Measurements from ENCODE around the gene ZNF22.

The ZNF22 gene

GRCh38 chr10:45000752-45001380 lies at the start of gene ZNF22:
TSS of gene ZNF22 (plus strand) at chr10:45000923. CDS start at chr10:45003369, 2,446 bp downstream.
- peak; percentile 62 for DNase-seq

DNA sequence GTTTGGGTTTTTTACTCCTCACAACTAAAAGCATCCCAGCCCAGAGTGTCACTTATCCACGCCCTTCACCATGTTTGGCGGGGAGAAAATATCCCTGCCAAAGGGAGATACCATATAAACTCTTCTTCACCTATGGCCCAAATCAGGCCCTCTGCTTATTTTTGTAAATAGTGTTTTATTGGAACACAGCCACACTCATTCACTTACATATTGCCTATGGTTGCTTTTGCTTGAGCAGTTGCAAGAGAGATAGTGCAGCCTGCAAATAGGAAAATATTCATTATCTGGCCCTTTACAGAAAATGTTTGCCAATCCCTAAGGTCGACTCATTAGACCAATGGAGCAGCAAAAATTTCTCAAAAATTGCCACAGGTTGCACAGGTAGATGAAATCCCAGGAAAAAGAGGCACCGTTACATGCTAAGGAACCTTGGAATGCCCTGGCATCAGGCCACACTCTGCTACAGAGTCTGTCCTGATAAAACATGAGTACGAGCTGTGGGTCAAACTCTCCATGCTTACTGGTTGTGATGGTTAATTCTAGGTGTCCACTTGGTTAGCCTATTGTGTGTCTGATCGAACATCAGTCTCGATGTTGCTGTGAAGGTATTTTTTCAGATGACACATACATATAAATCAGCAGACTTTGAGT lies 49.0 kb upstream of the ZNF22 start:
- DNase-seq = no peak

- no peak for DNase-seq
Observed at GRCh38 chr10:44952779-44953231, 47.9 kb upstream of the ZNF22 start.

- DNase-seq = no peak
Observed at GRCh38 chr10:44954042-44954441, 46.7 kb upstream of the ZNF22 start.

- no peak for DNase-seq
Observed at GRCh38 chr10:44954962-44955361, 45.8 kb upstream of the ZNF22 start.

- DNase-seq = no peak
Observed at GRCh38 chr10:44955413-44956070, 45.2 kb upstream of the ZNF22 start.

DNA sequence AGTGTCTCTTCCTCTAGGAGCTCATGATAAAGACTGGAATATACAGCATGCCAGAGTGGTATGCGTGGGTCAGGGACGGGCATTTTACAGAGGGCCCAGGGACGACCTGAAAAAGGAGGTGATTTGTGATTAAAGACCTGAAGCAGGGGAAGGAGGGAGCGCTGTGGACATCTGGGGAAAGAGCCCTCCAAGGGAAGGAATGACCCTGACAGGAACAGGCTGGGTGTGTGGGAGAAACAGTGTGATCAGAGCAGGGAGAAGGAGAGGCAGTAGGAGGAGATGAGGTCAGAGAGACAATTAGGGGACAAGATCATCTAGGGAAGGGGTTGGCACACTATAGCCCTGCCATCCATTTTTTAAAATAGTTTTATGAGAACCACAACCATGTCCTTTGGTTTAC lies 44.5 kb upstream of the ZNF22 start:
- DNase-seq = no peak

GRCh38 chr10:44956717-44957706 lies 43.7 kb upstream of the ZNF22 start:
- DNase-seq = no peak

DNA sequence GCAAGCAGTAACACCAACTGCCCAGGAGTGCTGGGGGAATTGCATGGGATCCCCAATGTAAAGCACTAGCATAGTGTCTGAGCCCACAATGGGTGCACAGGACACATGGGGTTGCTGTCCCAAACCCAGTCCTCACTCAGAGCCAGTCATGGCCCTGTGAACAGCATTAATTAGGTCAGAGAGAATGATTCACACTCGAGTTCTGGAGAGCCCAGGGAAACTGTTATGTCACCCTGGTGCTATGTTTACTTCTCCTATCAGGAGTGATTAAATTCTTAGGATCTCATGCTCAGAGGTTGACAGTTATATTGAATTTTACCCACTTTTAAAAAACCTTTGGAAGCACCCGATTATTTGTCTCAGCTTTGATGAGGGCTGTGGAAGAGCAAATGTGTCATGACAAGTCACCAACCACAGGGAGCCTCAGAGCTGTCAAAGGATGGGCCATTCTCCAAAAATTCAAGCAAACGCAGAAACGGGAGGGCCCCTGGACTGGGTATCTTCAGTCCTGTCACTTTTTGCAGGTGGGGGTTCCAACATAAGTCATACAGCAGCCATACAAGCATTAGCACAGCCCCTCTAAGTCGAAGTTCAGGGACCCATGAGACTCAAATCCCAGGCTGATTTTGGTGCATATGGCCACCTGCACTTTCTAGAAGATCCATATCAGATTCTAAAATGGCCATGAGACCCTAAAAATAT lies 42.4 kb upstream of the ZNF22 start:
- peak; percentile 58 for DNase-seq

DNA sequence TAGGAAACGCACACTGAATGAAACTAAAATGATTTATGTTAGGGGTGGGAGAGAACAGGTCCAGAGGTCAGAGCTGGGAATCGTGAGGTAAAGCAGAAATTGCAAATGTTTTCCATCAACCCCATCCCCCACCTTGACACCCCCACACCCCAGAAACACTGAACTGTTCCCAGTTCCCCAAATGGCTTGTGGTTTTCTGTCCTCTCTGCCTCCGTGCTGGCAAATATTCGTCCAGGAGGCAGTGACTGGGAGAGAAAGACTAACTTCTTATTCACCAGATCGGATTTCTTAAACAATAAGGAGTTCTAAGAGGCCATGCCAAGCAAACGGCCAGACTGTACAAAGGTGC lies 41.9 kb upstream of the ZNF22 start:
- peak; percentile 39 for DNase-seq

DNA sequence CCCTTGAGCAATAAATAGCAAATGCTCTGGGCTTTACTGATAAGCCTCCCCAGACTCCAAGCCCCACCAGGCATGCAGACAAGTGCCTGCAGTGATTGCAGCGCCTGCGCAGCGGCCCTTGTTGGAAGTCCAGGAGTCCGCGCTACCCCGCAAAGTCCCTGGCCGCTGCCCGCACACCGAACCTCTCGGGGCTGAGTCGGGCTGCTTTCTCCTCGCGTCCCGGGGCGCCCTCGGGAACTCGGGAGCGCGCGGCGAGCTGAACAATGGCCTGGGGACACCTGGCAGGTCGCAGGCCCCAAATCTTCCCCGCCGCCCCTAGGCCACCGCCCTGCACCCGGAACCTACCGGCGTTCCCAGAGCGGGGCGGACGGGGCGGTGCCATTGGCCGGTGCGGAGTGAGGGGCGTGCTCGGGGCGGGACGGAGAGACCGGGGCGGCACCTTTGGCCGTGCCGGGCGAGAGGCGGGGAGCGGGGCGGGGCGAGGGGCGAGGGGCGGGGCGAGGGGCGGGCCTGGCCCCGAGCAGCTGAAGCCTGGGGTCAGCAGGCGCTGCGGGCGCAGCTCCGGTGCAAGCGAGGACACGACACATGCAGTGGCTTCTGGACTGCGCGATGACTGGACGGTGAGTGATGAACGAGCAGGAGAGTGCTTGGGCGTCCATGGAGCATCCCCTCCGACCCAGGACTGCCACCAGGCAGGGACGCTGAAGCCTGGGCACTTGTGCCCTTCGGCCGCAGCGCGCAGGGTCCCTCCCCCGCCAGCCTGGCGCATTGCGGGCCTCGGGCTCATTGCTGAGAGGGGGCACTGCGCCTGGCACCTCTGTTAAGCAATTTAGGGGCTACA lies 41.3 kb upstream of the ZNF22 start, which contains the start of gene RASSF4:
Gene RASSF4, plus strand, starts transcription at position 556 of the 841 bp plus-strand sequence. CDS start 10,401 bp downstream, outside the sequence.
- DNase-seq = peak; percentile 70

GRCh38 chr10:44960088-44960460 lies 40.6 kb upstream of the ZNF22 start:
- DNase-seq = no peak

GRCh38 chr10:44960482-44961229 lies 40.1 kb upstream of the ZNF22 start:
- DNase-seq = peak; percentile 50

DNA sequence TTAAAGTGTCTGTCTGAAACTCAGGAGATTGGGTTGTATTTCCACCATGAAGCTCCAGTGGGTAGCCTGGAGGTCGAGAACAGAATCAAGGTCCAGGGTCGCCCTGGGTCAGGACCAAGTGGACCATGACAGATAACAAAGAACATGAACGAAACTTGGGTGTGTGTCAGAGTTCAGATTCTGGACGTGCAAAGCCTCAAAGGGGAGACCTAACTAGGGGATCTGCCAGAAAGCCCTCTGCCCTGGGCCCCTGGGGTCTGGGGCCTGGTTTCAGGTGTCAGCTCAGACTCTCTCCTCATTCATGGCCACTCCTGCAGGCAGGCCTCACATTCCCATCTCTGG lies 39.5 kb upstream of the ZNF22 start:
- DNase-seq = no peak

- DNase-seq = no peak
Observed at GRCh38 chr10:44961931-44962750, 38.6 kb upstream of the ZNF22 start.

- peak; percentile 65 for DNase-seq
Observed at GRCh38 chr10:44962870-44963738, 37.6 kb upstream of the ZNF22 start.

GRCh38 chr10:44963772-44964633 lies 36.7 kb upstream of the ZNF22 start:
- no peak for DNase-seq

- DNase-seq = no peak
Observed at GRCh38 chr10:44965104-44965503, 35.6 kb upstream of the ZNF22 start.
